ENCODE measurements around the gene FCN1.

FCN1 gene

GRCh38 chr9:134939080-134939733 is 21.5 kb upstream of the FCN1 start:
- Histone ChIP-seq H3K27ac (ENCODE audit: poor library complexity, severe bottlenecking) (no peak overlapping the region), H3K9me3 (ENCODE audit: severe bottlenecking) (no peaks in the 10 kb centered on the region), H3K27me3 (ENCODE audit: insufficient read depth, poor library complexity, severe bottlenecking) (peaks cover 68% of the 10 kb centered on the region), H3K4me3 (ENCODE audit: severe bottlenecking) (no peak overlapping the region), H3K4me1 (ENCODE audit: insufficient read depth, poor library complexity, severe bottlenecking) (no peaks in the 10 kb centered on the region), H3K36me3 (ENCODE audit: low read depth) (no peaks in the 10 kb centered on the region)
- TF ChIP-seq CTCF (IDR thresholded peaks at IDR 0.05; ENCODE audit: poor library complexity, severe bottlenecking) = no peak
- peak; percentile 45 for DNase-seq (ENCODE audit: low spot score)
- peak; percentile 35; the same call in 1 of the 3 replicates for ATAC-seq (ENCODE audit: low read depth)

- no peak overlapping the region for H3K27ac ChIP-seq (ENCODE audit: poor library complexity, severe bottlenecking)
- ATAC-seq (ENCODE audit: low read depth) = no peak
- H3K27me3 ChIP-seq (ENCODE audit: insufficient read depth, poor library complexity, severe bottlenecking) = peaks cover 68% of the 10 kb centered on the region
- H3K4me3 ChIP-seq (ENCODE audit: severe bottlenecking) = no peak overlapping the region
- H3K9me3 ChIP-seq (ENCODE audit: severe bottlenecking) = no peaks in the 10 kb centered on the region
- no peak for TF ChIP-seq CTCF (IDR thresholded peaks at IDR 0.05; ENCODE audit: poor library complexity, severe bottlenecking)
- no peaks in the 10 kb centered on the region for H3K36me3 ChIP-seq (ENCODE audit: low read depth)
- H3K4me1 ChIP-seq (ENCODE audit: insufficient read depth, poor library complexity, severe bottlenecking) = no peaks in the 10 kb centered on the region
- DNase-seq (ENCODE audit: low spot score) = peak; percentile 49
These were observed 20.8 kb upstream of the FCN1 start for GRCh38 chr9:134938346-134939079.

GRCh38 chr9:134937566-134938345 is 20.0 kb upstream of the FCN1 start:
- no peak overlapping the region for H3K27ac ChIP-seq (ENCODE audit: poor library complexity, severe bottlenecking)
- peaks cover 68% of the 10 kb centered on the region for H3K27me3 ChIP-seq (ENCODE audit: insufficient read depth, poor library complexity, severe bottlenecking)
- DNase-seq (ENCODE audit: low spot score) = peak; percentile 37
- H3K36me3 ChIP-seq (ENCODE audit: low read depth) = no peaks in the 10 kb centered on the region
- H3K9me3 ChIP-seq (ENCODE audit: severe bottlenecking) = no peaks in the 10 kb centered on the region
- TF ChIP-seq CTCF (IDR thresholded peaks at IDR 0.05; ENCODE audit: poor library complexity, severe bottlenecking) = no peak
- no peak for ATAC-seq (ENCODE audit: low read depth)
- H3K4me1 ChIP-seq (ENCODE audit: insufficient read depth, poor library complexity, severe bottlenecking) = no peaks in the 10 kb centered on the region
- no peak overlapping the region for H3K4me3 ChIP-seq (ENCODE audit: severe bottlenecking)

GRCh38 chr9:134937164-134937555 is 19.4 kb upstream of the FCN1 start:
- Histone ChIP-seq H3K4me3 (ENCODE audit: severe bottlenecking) (no peak overlapping the region), H3K27me3 (ENCODE audit: insufficient read depth, poor library complexity, severe bottlenecking) (peaks cover 68% of the 10 kb centered on the region), H3K27ac (ENCODE audit: poor library complexity, severe bottlenecking) (no peak overlapping the region), H3K36me3 (ENCODE audit: low read depth) (no peaks in the 10 kb centered on the region), H3K9me3 (ENCODE audit: severe bottlenecking) (no peaks in the 10 kb centered on the region), H3K4me1 (ENCODE audit: insufficient read depth, poor library complexity, severe bottlenecking) (no peaks in the 10 kb centered on the region)
- DNase-seq (ENCODE audit: low spot score) = no peak
- no peak for TF ChIP-seq CTCF (IDR thresholded peaks at IDR 0.05; ENCODE audit: poor library complexity, severe bottlenecking)
- no peak for ATAC-seq (ENCODE audit: low read depth)
